NCI-H146 treated with DMSO at 0.1 percent for 48 hours (cell line): Measurements from ENCODE around the gene ITGAX.

Source experiments
- DNase-seq: peaks from one replicate; lab custom pipeline; 2025; ENCODE audit not compliant: unreplicated experiment; lab: John Stamatoyannopoulos, UW

ITGAX gene

GRCh38 chr16:31430380-31431052, 75.5 kb downstream of the ITGAX start:
- DNase-seq, result no peak
